HepG2 (cell line): Measurements from ENCODE around the gene MTUS2.

Experiments used
- PCBP2 ChIP-seq: fragments of 200-400 bp; formaldehyde crosslinking; optimal IDR thresholded peaks from 2 replicates; pipeline ENCODE3; 2018; ENCODE audit warnings: low read length, low read depth; ENCODE audit not compliant: poor library complexity, severe bottlenecking
- TF ChIP-seq, protein P1 (sequence below): sonication (generic); formaldehyde crosslinking; IDR thresholded peaks from 2 replicates; pipeline ENCODE4 v1.8.0; 2022; ENCODE audit warnings: missing genetic modification reagents, low read depth, mild to moderate bottlenecking, borderline replicate concordance

DNA sequence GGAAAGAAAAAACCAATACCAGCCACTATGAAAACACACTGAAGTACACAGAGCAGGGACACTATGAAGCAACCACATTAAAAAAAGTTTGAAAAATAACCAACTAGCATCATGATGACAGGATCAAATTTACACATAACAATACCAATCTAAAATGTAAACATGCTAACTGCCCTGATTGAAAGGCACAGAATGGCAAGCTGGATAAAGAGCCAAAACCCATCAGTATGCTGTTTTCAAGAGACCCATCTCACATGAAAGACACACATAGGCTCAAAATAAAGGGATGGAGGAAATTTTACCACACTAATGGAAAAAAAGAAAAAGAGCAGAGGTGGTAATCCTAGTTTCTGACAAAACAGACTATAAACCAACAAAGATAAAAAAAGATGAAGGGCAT lies 484.0 kb downstream of the MTUS2 start:
- TF ChIP-seq, protein P1, sequence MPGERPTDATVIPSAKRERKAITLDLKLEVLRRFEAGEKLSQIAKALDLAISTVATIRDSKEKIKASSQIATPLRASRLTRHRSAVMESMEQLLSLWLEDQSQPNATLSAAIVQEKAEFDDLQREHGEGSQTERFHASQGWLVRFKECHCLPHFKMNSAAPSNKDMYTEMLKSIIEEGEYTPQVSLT (CRISPR knock-in tag): no peak
- no peak for TF ChIP-seq PCBP2
